WERI-Rb-1 (cell line): ENCODE data around the gene REXO4.

ENCODE experiments used
- DNase-seq: peaks from one replicate; pipeline ENCODE4 v3.0.0-alpha.2; 2020
- H3K27ac ChIP-seq: fragments of 250-450 bp; sonication (Bioruptor Pico); 2 replicates; pipeline ENCODE4 v1.5.1; 2020; ENCODE audit warnings: mild to moderate bottlenecking, moderate library complexity
- H3K27me3 ChIP-seq: fragments of 250-450 bp; sonication (Bioruptor Pico); 2 replicates; pipeline ENCODE4 v1.5.1; 2021; ENCODE audit warnings: mild to moderate bottlenecking, low read depth, moderate library complexity; ENCODE audit not compliant: insufficient read depth, severe bottlenecking
- H3K36me3 ChIP-seq: fragments of 250-450 bp; sonication (Bioruptor Pico); 2 replicates; pipeline ENCODE4 v1.5.1; 2020; ENCODE audit warnings: mild to moderate bottlenecking, moderate library complexity
- H3K4me3 ChIP-seq: 2 replicates; pipeline ENCODE4 v1.5.1; 2011; ENCODE audit warnings: low read depth, mild to moderate bottlenecking, control low read depth, low read length
- H3K9me3 ChIP-seq: fragments of 250-450 bp; sonication (Bioruptor Pico); 2 replicates; pipeline ENCODE4 v1.5.1; 2021; ENCODE audit warnings: mild to moderate bottlenecking, moderate library complexity; ENCODE audit not compliant: severe bottlenecking
- CTCF ChIP-seq: IDR thresholded peaks from 2 replicates; pipeline ENCODE4 v1.5.1; 2011; ENCODE audit warnings: low read depth, mild to moderate bottlenecking, control low read depth, inconsistent platforms, low read length

REXO4 gene, protein sequence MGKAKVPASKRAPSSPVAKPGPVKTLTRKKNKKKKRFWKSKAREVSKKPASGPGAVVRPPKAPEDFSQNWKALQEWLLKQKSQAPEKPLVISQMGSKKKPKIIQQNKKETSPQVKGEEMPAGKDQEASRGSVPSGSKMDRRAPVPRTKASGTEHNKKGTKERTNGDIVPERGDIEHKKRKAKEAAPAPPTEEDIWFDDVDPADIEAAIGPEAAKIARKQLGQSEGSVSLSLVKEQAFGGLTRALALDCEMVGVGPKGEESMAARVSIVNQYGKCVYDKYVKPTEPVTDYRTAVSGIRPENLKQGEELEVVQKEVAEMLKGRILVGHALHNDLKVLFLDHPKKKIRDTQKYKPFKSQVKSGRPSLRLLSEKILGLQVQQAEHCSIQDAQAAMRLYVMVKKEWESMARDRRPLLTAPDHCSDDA

GRCh38 chr9:133417541-133418461 is at the start of gene REXO4:
Gene REXO4, minus strand, starts transcription at chr9:133418010. Its CDS starts 166 bp downstream, at chr9:133417844.
- no peaks in the 10 kb centered on the region for H3K27me3 ChIP-seq
- H3K9me3 ChIP-seq = no peaks in the 10 kb centered on the region
- peak within 1 kb of the TSS; percentile 87 for H3K27ac ChIP-seq
- DNase-seq = peak; percentile 90
- H3K4me3 ChIP-seq = peak within 1 kb of the TSS; percentile 92
- peaks cover 38% of the 10 kb centered on the region for H3K36me3 ChIP-seq
- no peak for TF ChIP-seq CTCF

GRCh38 chr9:133467101-133467500 is 49.3 kb upstream of the REXO4 start:
- H3K27me3 ChIP-seq = no peaks in the 10 kb centered on the region
- no peak overlapping the region for H3K4me3 ChIP-seq
- TF ChIP-seq CTCF = 0 out of 2 replicates have a peak, but pooled peaks have one; percentile 30
- no peak overlapping the region for H3K27ac ChIP-seq
- no peaks in the 10 kb centered on the region for H3K9me3 ChIP-seq
- DNase-seq = no peak
- peaks cover 36% of the 10 kb centered on the region for H3K36me3 ChIP-seq

DNA sequence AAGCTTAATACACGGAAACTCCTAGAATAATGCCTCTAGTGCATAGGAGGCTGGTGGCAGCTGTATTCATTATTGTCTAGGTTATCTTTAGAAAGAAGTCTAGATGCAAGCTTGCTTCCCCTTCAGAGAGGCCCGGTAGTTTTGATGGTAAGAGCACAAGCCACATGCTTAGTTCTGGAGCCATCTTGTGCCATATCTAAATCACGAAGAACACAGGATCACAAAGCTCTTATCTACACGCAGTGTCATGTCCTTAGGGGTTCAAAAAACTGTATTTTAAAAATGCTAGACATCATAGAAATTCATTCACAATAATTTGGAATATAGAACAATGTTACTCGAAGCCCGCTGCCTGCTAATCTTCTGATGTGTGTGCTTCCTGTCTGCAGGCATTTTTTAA is 48.2 kb upstream of the REXO4 start:
- TF ChIP-seq CTCF = no peak
- Histone ChIP-seq H3K36me3 (peaks cover 28% of the 10 kb centered on the region), H3K9me3 (no peaks in the 10 kb centered on the region), H3K27ac (no peak overlapping the region), H3K27me3 (no peaks in the 10 kb centered on the region), H3K4me3 (no peak overlapping the region)
- no peak for DNase-seq

DNA sequence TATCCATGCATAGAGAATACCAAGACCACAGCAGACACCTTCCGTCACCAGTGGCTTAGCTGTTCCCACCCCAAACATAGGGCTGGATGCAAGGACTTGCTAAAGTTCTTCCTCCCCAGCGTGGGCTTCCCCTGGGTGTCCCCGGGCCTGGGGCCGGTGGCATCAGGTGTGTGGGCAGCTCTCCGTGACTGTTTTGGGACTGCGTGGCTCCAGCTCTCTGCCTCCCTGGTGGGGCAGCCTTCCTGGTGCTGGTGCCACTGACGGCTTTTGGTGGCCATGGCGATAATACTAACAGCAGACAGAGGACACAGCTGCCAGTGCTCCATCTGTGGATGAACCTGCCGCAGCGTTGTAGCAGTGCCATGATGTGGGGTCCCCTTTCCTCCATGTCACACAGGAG is 46.8 kb upstream of the REXO4 start:
- no peak overlapping the region for H3K4me3 ChIP-seq
- no peaks in the 10 kb centered on the region for H3K27me3 ChIP-seq

More for the DNA sequence above, 46.8 kb upstream of the REXO4 start:
- no peak for TF ChIP-seq CTCF
- no peak for DNase-seq
- Histone ChIP-seq H3K27ac (no peak overlapping the region), H3K9me3 (no peaks in the 10 kb centered on the region), H3K36me3 (peaks cover 28% of the 10 kb centered on the region)
